GM18909 (cell line): ENCODE results near the gene HOPX.
"Not testable (repeated sequence)": the region's sequence is repeated elsewhere in the genome, so short reads cannot be mapped to it uniquely, and the experiment has no call there.

Experiments used
- ATAC-seq: cut with Tn5 transposase; IDR thresholded peaks from one replicate; pipeline ENCODE4 v1.9.1; 2021; ENCODE audit warnings: mild to moderate bottlenecking; ENCODE audit not compliant: unreplicated experiment, poor library complexity

Gene HOPX

GRCh38 chr4:56681158-56681852 lies at the start of gene HOPX:
Gene HOPX, minus strand, starts transcription at chr4:56681296. Its CDS starts 23,480 bp downstream, at chr4:56657816.
- ATAC-seq, result no peak

DNA sequence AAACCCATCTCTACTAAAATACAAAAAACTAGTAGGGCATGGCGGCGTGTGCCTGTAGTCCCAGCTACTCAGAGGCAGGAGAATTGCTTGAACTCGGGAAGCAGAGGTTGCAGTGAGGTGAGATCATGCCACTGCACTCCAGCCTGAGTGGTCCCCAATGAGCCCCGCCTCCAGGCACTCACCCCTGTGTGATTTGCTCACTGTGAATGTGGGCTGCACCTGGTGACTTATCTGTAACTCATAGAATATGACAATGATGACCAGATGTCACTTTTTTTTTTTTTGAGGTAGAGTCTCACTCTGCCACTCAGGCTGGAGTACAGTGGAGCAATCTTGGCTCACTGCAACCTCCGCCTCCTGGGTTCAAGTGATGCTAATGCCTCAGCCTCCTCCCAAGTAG lies 49.0 kb upstream of the HOPX start:
- no peak for ATAC-seq

- ATAC-seq, result no peak
Measured at GRCh38 chr4:56728512-56728911, 47.4 kb upstream of the HOPX start.

GRCh38 chr4:56727150-56727549 lies 46.1 kb upstream of the HOPX start:
- no peak for ATAC-seq

DNA sequence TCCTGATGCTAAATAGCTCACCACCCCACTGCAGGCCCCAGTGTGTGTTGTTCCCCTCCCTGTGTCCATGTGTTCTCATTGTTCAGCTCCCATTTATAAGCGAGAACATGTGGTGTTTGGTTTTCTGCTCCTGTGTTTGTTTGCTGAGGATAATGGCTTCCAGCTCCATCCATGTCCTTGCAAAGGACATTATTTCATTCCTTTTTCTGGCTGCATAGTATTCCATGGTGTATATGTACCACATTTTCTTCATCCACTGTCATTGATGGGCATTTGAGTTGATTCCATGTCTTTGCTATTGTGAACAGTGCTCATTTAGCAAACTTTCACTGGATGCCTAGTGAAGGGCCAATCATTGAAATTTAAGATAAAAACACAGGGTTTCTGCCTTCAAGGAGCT lies 45.5 kb upstream of the HOPX start:
- ATAC-seq, result not testable (repeated sequence)

DNA sequence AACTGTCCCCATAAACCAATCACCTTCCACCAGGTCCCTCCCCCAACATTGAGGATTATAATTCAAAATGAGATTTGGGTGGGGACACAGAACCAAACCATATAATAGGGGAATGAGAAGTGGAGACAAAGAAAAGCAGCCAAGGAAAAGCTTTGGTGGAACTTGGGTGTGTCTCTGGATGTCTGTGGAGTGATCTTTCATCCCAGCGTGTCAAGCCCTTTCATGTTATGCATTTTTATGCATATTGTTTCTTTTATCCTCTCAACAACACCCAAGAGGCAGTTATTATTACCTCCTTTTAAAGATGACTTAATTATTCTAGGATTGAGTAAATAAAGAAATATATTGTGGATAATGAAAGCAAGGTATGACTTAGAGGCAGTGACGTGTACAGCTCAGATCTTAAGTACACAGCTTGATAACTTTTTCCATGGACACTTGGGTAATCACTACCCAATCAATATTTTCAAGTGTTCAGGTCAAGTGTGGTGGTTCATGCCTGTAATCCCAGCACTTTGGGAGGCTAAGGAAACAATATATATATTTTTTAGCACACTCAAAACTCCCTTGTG lies 42.6 kb upstream of the HOPX start:
- no peak for ATAC-seq

- ATAC-seq, result peak; percentile 64
Measured at GRCh38 chr4:56723201-56723605, 42.1 kb upstream of the HOPX start.

DNA sequence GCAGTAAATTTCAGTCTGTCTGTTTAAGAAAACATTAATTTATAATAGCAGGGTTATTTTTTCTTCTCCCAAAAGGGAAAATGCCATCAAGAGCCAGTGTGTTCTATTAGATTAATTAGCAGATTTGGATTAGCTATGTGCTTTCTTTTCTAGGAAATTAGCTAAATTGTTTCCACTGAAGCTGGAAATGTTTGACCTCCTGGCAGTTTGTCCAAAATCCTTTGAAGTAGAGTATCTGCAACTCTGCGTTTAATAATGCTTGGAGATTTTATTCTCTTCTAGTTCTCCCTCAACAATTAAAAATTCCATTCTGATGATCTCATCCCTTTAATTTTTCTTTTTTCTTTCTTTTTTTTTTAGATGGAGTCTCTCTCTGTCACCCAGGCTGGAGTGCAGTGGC lies 27.1 kb upstream of the HOPX start:
- ATAC-seq, result no peak

DNA sequence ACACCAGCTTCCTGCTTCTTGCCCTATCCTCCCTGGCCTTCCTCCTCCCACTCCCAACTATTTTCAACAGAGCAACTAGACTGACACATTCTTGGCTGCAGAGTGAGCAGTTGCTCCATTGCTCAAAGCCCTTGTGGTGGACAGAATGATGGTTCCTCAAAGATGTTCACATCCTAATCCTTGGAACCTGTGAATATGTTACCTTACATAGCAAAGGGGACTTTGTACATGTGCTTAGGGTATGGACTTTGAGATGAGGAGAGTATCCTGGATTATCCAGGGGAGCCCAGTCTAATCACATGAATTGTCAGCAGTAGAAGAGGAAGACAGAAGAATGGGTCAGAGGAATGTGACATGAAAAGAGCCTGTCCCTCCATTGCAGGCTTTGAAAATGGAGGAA lies 24.9 kb upstream of the HOPX start:
- ATAC-seq, result no peak

DNA sequence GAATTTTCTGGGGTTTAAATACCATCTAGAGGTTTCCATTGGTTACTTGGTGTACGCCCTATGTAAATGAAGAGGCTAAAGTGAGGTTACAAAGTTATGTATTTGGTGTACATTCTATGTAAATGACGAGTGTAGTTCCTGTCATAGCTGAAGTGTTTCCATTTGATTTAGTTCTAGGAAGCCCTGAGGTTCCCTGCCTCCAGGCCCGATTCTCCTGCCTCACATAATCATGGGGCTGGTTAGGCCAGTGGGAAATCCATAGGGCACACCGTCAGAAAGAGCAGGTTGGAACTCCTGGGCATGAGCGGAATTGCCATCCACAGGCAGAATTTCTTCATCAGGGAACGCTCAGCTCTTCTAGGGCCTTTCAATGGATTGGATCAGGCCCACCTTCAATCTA lies 24.2 kb upstream of the HOPX start:
- no peak for ATAC-seq

- ATAC-seq, result no peak
Measured at GRCh38 chr4:56704089-56704871, 23.2 kb upstream of the HOPX start.

DNA sequence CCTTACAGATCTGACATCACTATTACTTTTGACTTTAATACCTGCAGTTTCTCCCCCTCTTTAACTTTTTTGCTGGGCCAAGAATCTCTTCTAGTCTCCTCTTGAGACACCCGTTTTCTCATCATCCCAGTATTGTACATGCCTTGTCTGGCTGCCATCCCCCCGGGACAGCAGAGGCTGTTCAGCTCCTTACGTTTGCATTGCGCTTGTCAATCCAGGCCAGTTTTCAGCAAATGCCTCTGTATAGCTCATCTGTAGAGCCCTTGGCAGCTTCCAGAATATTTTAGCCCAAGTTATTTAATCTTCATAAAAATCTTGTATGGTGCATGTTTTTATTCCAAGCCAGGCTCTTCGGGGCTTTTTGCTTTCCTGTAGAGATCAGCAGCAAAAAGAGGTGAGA lies 22.3 kb upstream of the HOPX start:
- no peak for ATAC-seq

DNA sequence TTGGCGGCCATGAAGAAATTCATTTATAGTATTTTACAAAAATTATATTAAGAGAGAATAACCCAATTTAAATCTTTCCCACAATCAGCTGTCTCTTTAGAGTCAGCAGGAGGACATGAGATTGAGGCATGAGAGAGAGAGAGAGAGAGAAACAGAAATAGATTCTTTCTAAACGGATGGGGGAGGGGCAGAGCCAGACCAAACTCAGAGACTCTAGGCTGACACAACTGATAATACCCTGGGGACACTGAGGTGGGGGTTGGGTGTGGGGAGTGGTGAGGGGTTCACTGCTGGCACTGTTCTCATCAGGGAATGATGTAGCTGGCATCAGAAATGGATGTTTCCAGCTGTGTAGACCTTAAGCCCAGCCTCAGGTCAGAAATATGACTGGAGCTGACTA lies 20.5 kb upstream of the HOPX start:
- no peak for ATAC-seq

- ATAC-seq, result no peak
Measured at GRCh38 chr4:56701161-56701480, 20.0 kb upstream of the HOPX start.

- no peak for ATAC-seq
Measured at GRCh38 chr4:56699537-56700105, 18.5 kb upstream of the HOPX start.

GRCh38 chr4:56698329-56698728 lies 17.2 kb upstream of the HOPX start:
- no peak for ATAC-seq

DNA sequence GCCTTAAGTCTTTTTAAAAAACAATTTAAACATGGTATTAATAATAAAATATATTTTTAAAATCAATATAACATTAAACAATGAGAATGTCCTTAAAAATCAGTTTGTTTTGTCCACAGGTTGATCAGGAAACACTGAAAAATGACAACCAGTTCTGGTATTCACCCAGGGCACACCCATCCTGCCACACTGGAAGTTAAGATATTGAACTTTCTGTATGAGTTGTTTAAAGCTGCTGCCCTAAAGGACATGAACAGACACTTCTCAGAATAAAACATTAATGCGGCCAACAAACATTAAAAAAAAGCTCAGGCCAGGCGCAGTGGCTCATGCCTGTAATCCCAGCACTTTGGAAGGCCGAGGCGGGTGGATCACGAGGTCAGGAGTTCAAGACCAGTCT lies 15.0 kb upstream of the HOPX start:
- no peak for ATAC-seq

GRCh38 chr4:56693476-56693875 lies 12.4 kb upstream of the HOPX start:
- ATAC-seq, result not testable (repeated sequence)

GRCh38 chr4:56692576-56692975 lies 11.5 kb upstream of the HOPX start:
- no peak for ATAC-seq

DNA sequence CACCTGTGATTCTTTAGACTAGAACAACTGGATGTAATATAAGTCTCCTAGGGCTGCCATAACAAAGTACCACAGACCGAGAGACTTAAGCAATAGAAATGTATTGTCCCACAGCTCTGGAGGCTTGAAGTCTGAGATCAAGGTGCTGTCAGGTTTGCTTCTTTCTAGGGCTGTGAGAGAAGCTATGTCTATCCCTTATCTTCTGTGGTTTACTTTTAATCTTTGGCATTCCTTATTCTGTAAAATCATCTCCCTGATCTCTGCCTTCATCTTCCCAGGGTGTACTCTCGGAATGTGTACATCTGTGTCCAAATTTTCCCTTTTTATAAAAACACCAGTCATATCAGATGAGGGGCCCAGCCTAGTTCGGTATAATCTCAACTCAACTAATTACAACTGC lies 10.3 kb upstream of the HOPX start:
- no peak for ATAC-seq

DNA sequence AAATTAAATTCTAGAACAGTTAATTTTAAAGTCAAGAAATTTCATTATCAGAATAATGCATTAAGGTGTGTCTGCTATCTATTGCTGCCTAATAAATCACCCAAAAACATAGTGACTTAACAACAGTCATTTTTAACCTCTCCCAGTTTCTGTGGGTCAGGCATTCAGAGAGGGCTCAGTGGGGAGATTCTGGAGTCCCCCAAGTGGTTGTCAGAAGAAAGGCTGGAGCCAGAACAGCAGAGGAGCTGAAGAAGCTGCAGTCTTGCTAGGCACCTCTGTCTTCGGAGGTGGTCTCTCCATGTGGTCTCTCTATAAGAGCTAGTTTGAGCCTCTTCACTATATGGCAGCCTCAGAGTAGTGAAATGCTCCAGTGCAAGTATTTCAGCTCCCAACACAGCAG lies 9.3 kb upstream of the HOPX start:
- no peak for ATAC-seq
